Skeletal muscle tissue (tissue), 4 donors: ENCODE measurements around the gene MPRIP. TPM values are rescaled to one million over a fixed set of nuclear protein-coding genes. Genes with fewer than 3 reads are reported as not detected.

Source experiments
- H3K27ac ChIP-seq: one replicate; pipeline ENCODE4 v1.7.0; 2013; ENCODE audit warnings: mild to moderate bottlenecking, low read depth, low read length, inconsistent platforms
- H3K27me3 ChIP-seq, 3 donors: one replicate each; pipeline ENCODE4 v1.7.0; 2013; ENCODE audit warnings: low read length in 3 of 3; ENCODE audit not compliant: control insufficient read depth in 3 of 3, insufficient read depth in 3 of 3
- H3K36me3 ChIP-seq, 3 donors: one replicate each; pipeline ENCODE4 v1.7.0; 2013; ENCODE audit warnings: low read length in 3 of 3; ENCODE audit not compliant: control insufficient read depth in 3 of 3, insufficient read depth in 3 of 3
- H3K4me1 ChIP-seq, 3 donors: one replicate each; pipeline ENCODE4 v1.7.0; 2013; ENCODE audit warnings: low read length in 3 of 3, mild to moderate bottlenecking in 3 of 3; ENCODE audit not compliant: control insufficient read depth in 3 of 3, insufficient read depth in 3 of 3
- H3K4me3 ChIP-seq, 3 donors: one replicate each; pipeline ENCODE4 v1.7.0; 2013; ENCODE audit warnings: low read length in 3 of 3
- H3K9ac ChIP-seq, 3 donors: one replicate each; pipeline ENCODE4 v1.7.0; 2013; ENCODE audit warnings: low read length in 3 of 3, mild to moderate bottlenecking in 3 of 3, moderate library complexity in 2 of 3, low read depth in 1 of 3
- H3K9me3 ChIP-seq, 3 donors: one replicate each; pipeline ENCODE4 v1.7.0; 2013; ENCODE audit warnings: low read length in 3 of 3; ENCODE audit not compliant: control insufficient read depth in 3 of 3
- total RNA-seq: library from RNA; depleted of rRNA; stranded (reverse); fragments of >200 nt; gene quantifications from one replicate; pipeline ENCODE4 v1.2.3, GENCODE V29; 2014
- donor health status: Osteomylitis.

The MPRIP gene
- total RNA-seq, 1 donor from 2014 or later = 79.3 TPM

DNA sequence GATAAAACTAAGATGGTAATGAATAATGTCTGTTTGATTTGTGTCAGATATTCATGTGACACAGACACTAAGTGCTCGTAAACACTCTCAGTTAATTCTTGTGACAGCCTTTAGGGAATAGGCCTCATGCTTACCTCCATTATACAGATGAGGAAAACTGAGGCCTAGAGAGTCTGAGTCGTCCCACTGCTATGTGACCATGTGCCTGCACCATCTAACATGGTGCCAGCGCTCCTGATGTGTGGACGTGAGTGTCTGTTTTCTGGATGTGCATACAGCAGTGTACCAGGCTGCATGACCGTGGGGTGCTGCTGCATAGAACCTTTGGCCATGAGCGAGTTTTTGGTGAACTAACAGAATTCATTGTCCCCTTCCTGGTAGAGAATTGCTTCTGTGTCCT lies 61.8 kb downstream of the MPRIP start:
- no peaks in the 10 kb centered on the region for H3K27me3 ChIP-seq
- peaks cover 72 to 93% (median 92%) of the 10 kb centered on the region in 3 donors for H3K4me1 ChIP-seq
- H3K36me3 ChIP-seq = peaks cover 0 to 7% (median 0%) of the 10 kb centered on the region in 3 donors
- H3K27ac ChIP-seq = peak overlapping the region; percentile 52
- H3K4me3 ChIP-seq = no peak overlapping the region
- H3K9me3 ChIP-seq = no peaks in the 10 kb centered on the region
- peak overlapping the region in 1 of 3 donors; percentile 57 for H3K9ac ChIP-seq

DNA sequence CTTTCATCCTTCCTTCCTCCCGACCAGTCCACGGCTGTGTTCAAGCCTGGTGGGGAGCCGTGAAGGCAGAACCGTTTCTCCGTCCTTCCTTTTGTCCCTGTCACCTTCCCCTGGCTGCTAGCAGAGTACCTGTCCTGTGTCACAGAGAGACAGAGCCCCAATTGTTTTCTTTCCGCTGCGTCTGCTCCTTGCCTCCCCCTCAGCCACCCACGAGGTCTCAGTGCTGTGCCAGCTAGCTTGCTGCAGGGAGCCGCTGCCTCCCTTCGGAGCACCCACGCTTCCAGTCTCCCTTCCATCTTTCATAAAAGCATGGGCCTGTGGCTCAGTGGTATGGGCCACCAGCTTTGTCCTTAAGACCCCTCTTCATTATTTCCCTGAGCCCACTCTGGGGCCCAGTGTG lies 62.2 kb downstream of the MPRIP start:
- Histone ChIP-seq H3K4me1 (peaks cover 76 to 96% (median 92%) of the 10 kb centered on the region in 3 donors), H3K9me3 (no peaks in the 10 kb centered on the region), H3K36me3 (peaks cover 0 to 7% (median 0%) of the 10 kb centered on the region in 3 donors), H3K9ac (peak overlapping the region in 1 of 3 donors; percentile 57), H3K4me3 (no peak overlapping the region), H3K27me3 (no peaks in the 10 kb centered on the region), H3K27ac (peak overlapping the region; percentile 52)

GRCh38 chr17:17105976-17106375 lies 63.7 kb downstream of the MPRIP start:
- peak overlapping the region in 1 of 3 donors; percentile 21 for H3K9ac ChIP-seq
- H3K4me3 ChIP-seq = no peak overlapping the region
- H3K36me3 ChIP-seq = peaks cover 0 to 7% (median 0%) of the 10 kb centered on the region in 3 donors
- no peaks in the 10 kb centered on the region for H3K9me3 ChIP-seq
- peak overlapping the region; percentile 64 for H3K27ac ChIP-seq
- peaks cover 81 to 95% (median 92%) of the 10 kb centered on the region in 3 donors for H3K4me1 ChIP-seq
- no peaks in the 10 kb centered on the region for H3K27me3 ChIP-seq

DNA sequence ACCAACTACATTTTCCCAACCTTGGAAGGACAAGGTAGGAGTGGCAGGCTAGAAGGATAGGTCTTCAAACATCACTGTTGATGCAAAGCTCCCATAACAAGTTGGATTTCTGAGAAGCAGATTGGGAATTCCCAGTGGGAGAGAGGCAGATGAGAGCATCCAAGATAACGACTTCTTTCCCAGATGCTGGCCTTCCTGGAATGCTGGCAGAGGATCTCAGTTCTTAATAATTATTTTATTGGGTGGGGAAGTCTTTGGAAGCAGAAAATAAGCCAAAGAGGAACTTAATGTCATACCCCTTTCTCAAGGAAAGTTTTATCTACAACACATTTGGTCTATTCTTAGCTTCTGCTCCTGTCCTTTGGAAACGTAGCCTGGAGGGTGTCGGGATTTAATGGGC lies 64.5 kb downstream of the MPRIP start:
- H3K9ac ChIP-seq = peak overlapping the region in 1 of 3 donors; percentile 21
- peak overlapping the region; percentile 64 for H3K27ac ChIP-seq
- peaks cover 0 to 7% (median 0%) of the 10 kb centered on the region in 3 donors for H3K36me3 ChIP-seq
- no peak overlapping the region for H3K4me3 ChIP-seq
- peaks cover 79 to 96% (median 93%) of the 10 kb centered on the region in 3 donors for H3K4me1 ChIP-seq
- H3K9me3 ChIP-seq = no peaks in the 10 kb centered on the region
- no peaks in the 10 kb centered on the region for H3K27me3 ChIP-seq

- no peaks in the 10 kb centered on the region for H3K27me3 ChIP-seq
- H3K4me3 ChIP-seq = peak overlapping the region in 1 of 3 donors; percentile 5
- peaks cover 0 to 5% (median 0%) of the 10 kb centered on the region in 3 donors for H3K36me3 ChIP-seq
- peak overlapping the region in 2 of 3 donors; percentile 28 to 76 for H3K9ac ChIP-seq
- H3K9me3 ChIP-seq = no peaks in the 10 kb centered on the region
- H3K27ac ChIP-seq = peak overlapping the region; percentile 64
- peaks cover 77 to 96% (median 94%) of the 10 kb centered on the region in 3 donors for H3K4me1 ChIP-seq
These were observed 65.0 kb downstream of the MPRIP start for GRCh38 chr17:17107281-17107680.

DNA sequence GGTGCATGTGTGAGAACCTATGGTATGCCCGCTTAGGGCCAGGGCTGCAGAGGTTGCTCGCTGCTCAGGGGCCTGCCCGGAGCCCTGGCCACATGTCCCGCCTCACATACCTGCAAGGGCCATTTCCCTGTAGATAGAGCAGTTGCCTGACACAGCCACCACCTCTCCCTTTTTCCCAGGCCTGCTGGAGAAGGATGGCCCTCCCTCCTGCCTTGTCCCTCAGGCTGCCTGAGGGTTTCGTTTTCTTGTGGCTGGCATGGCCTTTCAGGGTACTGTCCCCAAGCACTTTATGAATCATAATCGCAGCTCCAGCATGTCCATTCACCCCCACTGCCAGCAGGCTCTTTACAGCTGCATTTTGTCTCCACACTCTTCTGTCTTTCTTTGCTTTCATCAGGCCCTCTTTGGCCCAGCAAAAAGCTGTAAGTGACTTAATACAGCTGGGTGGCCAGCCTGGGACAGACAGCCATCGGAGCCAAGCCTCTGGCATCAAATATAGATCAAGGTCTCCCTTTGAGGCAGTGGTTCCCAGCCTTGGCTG lies 65.7 kb downstream of the MPRIP start:
- H3K27me3 ChIP-seq = no peaks in the 10 kb centered on the region
- peaks cover 75 to 96% (median 94%) of the 10 kb centered on the region in 3 donors for H3K4me1 ChIP-seq
- no peaks in the 10 kb centered on the region for H3K9me3 ChIP-seq
- H3K27ac ChIP-seq = peak overlapping the region; percentile 64
- H3K9ac ChIP-seq = peak overlapping the region in 2 of 3 donors; percentile 11 to 76
- H3K36me3 ChIP-seq = peaks cover 0 to 2% (median 0%) of the 10 kb centered on the region in 3 donors
- H3K4me3 ChIP-seq = peak overlapping the region in 1 of 3 donors; percentile 29

GRCh38 chr17:17108451-17109049 lies 66.3 kb downstream of the MPRIP start:
- Histone ChIP-seq H3K9ac (peak overlapping the region in 2 of 3 donors; percentile 47 to 76), H3K36me3 (peaks cover 0 to 2% (median 0%) of the 10 kb centered on the region in 3 donors), H3K27ac (peak overlapping the region; percentile 64), H3K27me3 (no peaks in the 10 kb centered on the region), H3K4me3 (no peak overlapping the region), H3K4me1 (peaks cover 72 to 92% (median 91%) of the 10 kb centered on the region in 3 donors), H3K9me3 (no peaks in the 10 kb centered on the region)

- peak overlapping the region in 2 of 3 donors; percentile 1 to 47 for H3K9ac ChIP-seq
- H3K4me3 ChIP-seq = no peak overlapping the region
- peak overlapping the region; percentile 64 for H3K27ac ChIP-seq
- H3K36me3 ChIP-seq = peaks cover 0 to 2% (median 0%) of the 10 kb centered on the region in 3 donors
- H3K4me1 ChIP-seq = peaks cover 71 to 86% (median 85%) of the 10 kb centered on the region in 3 donors
- H3K9me3 ChIP-seq = no peaks in the 10 kb centered on the region
- no peaks in the 10 kb centered on the region for H3K27me3 ChIP-seq
These were observed 67.0 kb downstream of the MPRIP start for GRCh38 chr17:17109256-17109655.

GRCh38 chr17:17109907-17110306 lies 67.7 kb downstream of the MPRIP start:
- Histone ChIP-seq H3K4me3 (no peak overlapping the region), H3K36me3 (no peaks in the 10 kb centered on the region), H3K9ac (no peak overlapping the region), H3K27ac (no peak overlapping the region), H3K9me3 (no peaks in the 10 kb centered on the region), H3K27me3 (no peaks in the 10 kb centered on the region), H3K4me1 (peaks cover 72 to 87% (median 86%) of the 10 kb centered on the region in 3 donors)

DNA sequence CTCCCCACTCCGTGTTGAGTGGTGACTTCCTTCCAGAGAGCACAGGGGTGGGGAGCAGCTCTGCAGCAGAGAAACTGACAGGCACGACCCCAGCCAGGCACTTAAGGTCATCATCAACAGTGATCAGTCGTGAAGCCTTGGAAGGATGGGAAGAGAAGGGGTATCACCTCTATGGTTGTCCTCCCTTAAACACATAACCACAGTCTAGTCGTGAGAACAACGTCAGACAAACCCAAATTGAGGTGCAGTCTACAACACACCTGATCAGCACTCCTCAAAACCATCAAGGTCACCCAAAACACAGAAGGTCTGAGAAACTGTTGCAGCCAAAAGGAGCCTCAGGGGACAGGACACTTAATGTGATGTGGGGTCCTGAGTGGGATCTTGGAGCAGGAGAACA lies 68.3 kb downstream of the MPRIP start:
- H3K27me3 ChIP-seq = no peaks in the 10 kb centered on the region
- H3K4me3 ChIP-seq = no peak overlapping the region
- peaks cover 77 to 87% (median 86%) of the 10 kb centered on the region in 3 donors for H3K4me1 ChIP-seq
- no peak overlapping the region for H3K9ac ChIP-seq
- H3K36me3 ChIP-seq = no peaks in the 10 kb centered on the region
- H3K27ac ChIP-seq = no peak overlapping the region
- no peaks in the 10 kb centered on the region for H3K9me3 ChIP-seq
